Activated CD8-positive, alpha-beta T cell treated with anti-CD3 and anti-CD28 coated beads, Interleukin-2, amount 10 ng/mL, durations not matched to agents 7 days and 5 days (primary cell): ENCODE measurements around the gene SNX14. TPM values are rescaled to one million over a fixed set of nuclear protein-coding genes. Genes with fewer than 3 reads are reported as not detected.

Experiments
- total RNA-seq, 2 experiments: library from RNA; stranded (reverse); gene quantifications; one replicate each; pipeline ENCODE4 v1.2.3, GENCODE V29; 2021

SNX14 gene
- total RNA-seq, 2 experiments from 2014 or later, result 50.1 to 50.3 TPM

Other genes with a start within 250 kb of the SNX14 start
- gene NT5E, start 143.8 kb downstream of the SNX14 start, total RNA-seq, result 1 to 10 TPM; 7.4 to 7.6 TPM
- 100 to 1,000 TPM; 136 to 137 TPM for gene SYNCRIP, start 49.0 kb upstream of the SNX14 start, total RNA-seq